ENCODE measurements around the gene PGLYRP4. TPM values are rescaled to one million over a fixed set of nuclear protein-coding genes. Genes with fewer than 3 reads are reported as not detected.

The PGLYRP4 gene
- total RNA-seq, 1 experiment from 2014 or later, result not detected

- Histone ChIP-seq H3F3A (ENCODE audit: insufficient read depth, low read depth) (no peaks in the 10 kb centered on the region), H3K27me3 (ENCODE audit: insufficient read depth, low read depth) (peaks cover 5% of the 10 kb centered on the region; the same call in 1 of the 2 replicates), H3K4me1 (replicated peaks; ENCODE audit: insufficient read depth) (no peaks in the 10 kb centered on the region), H3K36me3 (ENCODE audit: low read depth) (no peaks in the 10 kb centered on the region), H3K27ac (no peak overlapping the region), H3K9me3 (ENCODE audit: insufficient read depth, low read depth) (no peaks in the 10 kb centered on the region), H3K4me2 (no peak overlapping the region), H4K20me1 (ENCODE audit: insufficient read depth) (no peaks in the 10 kb centered on the region), H3K9me2 (ENCODE audit: insufficient read depth) (no peaks in the 10 kb centered on the region), H3K79me2 (ENCODE audit: low read depth) (no peaks in the 10 kb centered on the region), H2AFZ (no peak overlapping the region), H3K4me3 (no peak overlapping the region)
- TF ChIP-seq CTCF (conservative IDR thresholded peaks at IDR 0.05) (no peak), EZH2 (IDR thresholded peaks at IDR 0.05; ENCODE audit: low read depth) (no peak)
- no peak for DNase-seq
- ChIA-PET CTCF (no interaction called here), POLR2A (ENCODE audit: unreplicated experiment) (no interaction called here)
- intact Hi-C loops (cut with micrococcal nuclease; ENCODE audit: unreplicated experiment), result no loop called here
- BruUV-seq (replicated peaks), result no TSS peak
These were observed 35.4 kb downstream of the PGLYRP4 start for GRCh38 chr1:153313288-153313687.

GRCh38 chr1:153312570-153313186, 36.0 kb downstream of the PGLYRP4 start, which contains the start of gene PGLYRP3:
PGLYRP3 (minus strand) TSS chr1:153312952; CDS start chr1:153310665, 2,287 bp downstream.
- POLR2A ChIA-PET (ENCODE audit: unreplicated experiment), result no interaction called here
- CTCF ChIA-PET, result no interaction called here
- intact Hi-C loops (cut with micrococcal nuclease; ENCODE audit: unreplicated experiment), result no loop called here
- Histone ChIP-seq H3K27me3 (ENCODE audit: insufficient read depth, low read depth) (peaks cover 4% of the 10 kb centered on the region; the same call in 1 of the 2 replicates), H3K4me2 (no peak within 1 kb of the TSS), H3K79me2 (ENCODE audit: low read depth) (no peaks in the 10 kb centered on the region), H3K4me1 (replicated peaks; ENCODE audit: insufficient read depth) (no peaks in the 10 kb centered on the region), H4K20me1 (ENCODE audit: insufficient read depth) (no peaks in the 10 kb centered on the region), H3K27ac (no peak within 1 kb of the TSS), H3K4me3 (no peak within 1 kb of the TSS), H2AFZ (no peak within 1 kb of the TSS), H3F3A (ENCODE audit: insufficient read depth, low read depth) (no peaks in the 10 kb centered on the region), H3K9me2 (ENCODE audit: insufficient read depth) (no peaks in the 10 kb centered on the region), H3K36me3 (ENCODE audit: low read depth) (no peaks in the 10 kb centered on the region), H3K9me3 (ENCODE audit: insufficient read depth, low read depth) (no peaks in the 10 kb centered on the region)
- TF ChIP-seq CTCF (conservative IDR thresholded peaks at IDR 0.05) (no peak), EZH2 (IDR thresholded peaks at IDR 0.05; ENCODE audit: low read depth) (no peak)
- BruUV-seq (replicated peaks), result no TSS peak
- no peak for DNase-seq

GRCh38 chr1:153310526-153310925, 38.1 kb downstream of the PGLYRP4 start:
- no peak for TF ChIP-seq EZH2 (IDR thresholded peaks at IDR 0.05; ENCODE audit: low read depth)
- TF ChIP-seq CTCF (conservative IDR thresholded peaks at IDR 0.05), result no peak
- Histone ChIP-seq H3K36me3 (ENCODE audit: low read depth) (no peaks in the 10 kb centered on the region), H3K9me2 (ENCODE audit: insufficient read depth) (no peaks in the 10 kb centered on the region), H4K20me1 (ENCODE audit: insufficient read depth) (no peaks in the 10 kb centered on the region), H3K4me2 (no peak overlapping the region), H3K4me3 (no peak overlapping the region), H3F3A (ENCODE audit: insufficient read depth, low read depth) (no peaks in the 10 kb centered on the region), H3K27ac (no peak overlapping the region), H3K27me3 (ENCODE audit: insufficient read depth, low read depth) (peaks cover 4% of the 10 kb centered on the region), H3K79me2 (ENCODE audit: low read depth) (no peaks in the 10 kb centered on the region), H3K9me3 (ENCODE audit: insufficient read depth, low read depth) (no peaks in the 10 kb centered on the region), H2AFZ (no peak overlapping the region), H3K4me1 (replicated peaks; ENCODE audit: insufficient read depth) (no peaks in the 10 kb centered on the region)
- ChIA-PET CTCF (no interaction called here), POLR2A (ENCODE audit: unreplicated experiment) (no interaction called here)
- no peak for DNase-seq
- BruUV-seq (replicated peaks), result no TSS peak
- intact Hi-C loops (cut with micrococcal nuclease; ENCODE audit: unreplicated experiment), result no loop called here

Measured in PC-9 (cell line).